K562 (cell line): ENCODE measurements around the gene IKZF3. TPM values are rescaled to one million over a fixed set of nuclear protein-coding genes. Genes with fewer than 3 reads are reported as not detected.

Source experiments
- ZNF436 ChIP-seq: fragments of 250-450, 450-650 bp; sonication (Bioruptor Pico); formaldehyde crosslinking; IDR thresholded peaks from 2 replicates; pipeline ENCODE4 v1.7.0; 2020; ENCODE audit warnings: mild to moderate bottlenecking
- polyA plus RNA-seq, 8 experiments: library from polyadenylated mRNA; depleted of rRNA in 4 of 8; stranded (reverse) in 5 of 8; unstranded in 3 of 8; fragments of >200 nt; fragmentation: Nextera tagmentation in 2 of 8; fragmentation: Illumina TruSeq in 1 of 8; extraction: Ambion mirVana in 2 of 8; extraction: Trizol in 1 of 8; gene quantifications; 2 replicates each; pipeline versions ENCODE4 v1.2.1 to v1.2.3, GENCODE V29; 2011 to 2014; ENCODE audit warnings: inconsistent platforms in 1 of 8, missing spikeins in 1 of 8
- total RNA-seq, 7 experiments: library from RNA; depleted of rRNA in 6 of 7; stranded (reverse); fragments of >200 nt in 6 of 7; fragmentation: Illumina TruSeq in 2 of 7; extraction: Trizol in 2 of 7; gene quantifications; 2 replicates each; pipeline versions ENCODE4 v1.2.1 to v1.2.3, GENCODE V29; 2011 to 2021; ENCODE audit warnings: low replicate concordance in 1 of 7
- TF ChIP-seq, protein P1 (sequence below), 2 experiments: fragments of 450-650 bp; IDR thresholded peaks; 2 replicates each; pipeline ENCODE4 v1.6.1; 2016; ENCODE audit warnings: mild to moderate bottlenecking in 2 of 2, borderline replicate concordance in 1 of 2, low read depth in 1 of 2, moderate library complexity in 1 of 2

IKZF3 gene
- total and polyA plus RNA-seq, 9 of the 15 experiments (the other 6 are each of a cell fraction or from before 2014, with no cell fraction given): 0.06 to 1.6 (median 0.62) TPM

DNA sequence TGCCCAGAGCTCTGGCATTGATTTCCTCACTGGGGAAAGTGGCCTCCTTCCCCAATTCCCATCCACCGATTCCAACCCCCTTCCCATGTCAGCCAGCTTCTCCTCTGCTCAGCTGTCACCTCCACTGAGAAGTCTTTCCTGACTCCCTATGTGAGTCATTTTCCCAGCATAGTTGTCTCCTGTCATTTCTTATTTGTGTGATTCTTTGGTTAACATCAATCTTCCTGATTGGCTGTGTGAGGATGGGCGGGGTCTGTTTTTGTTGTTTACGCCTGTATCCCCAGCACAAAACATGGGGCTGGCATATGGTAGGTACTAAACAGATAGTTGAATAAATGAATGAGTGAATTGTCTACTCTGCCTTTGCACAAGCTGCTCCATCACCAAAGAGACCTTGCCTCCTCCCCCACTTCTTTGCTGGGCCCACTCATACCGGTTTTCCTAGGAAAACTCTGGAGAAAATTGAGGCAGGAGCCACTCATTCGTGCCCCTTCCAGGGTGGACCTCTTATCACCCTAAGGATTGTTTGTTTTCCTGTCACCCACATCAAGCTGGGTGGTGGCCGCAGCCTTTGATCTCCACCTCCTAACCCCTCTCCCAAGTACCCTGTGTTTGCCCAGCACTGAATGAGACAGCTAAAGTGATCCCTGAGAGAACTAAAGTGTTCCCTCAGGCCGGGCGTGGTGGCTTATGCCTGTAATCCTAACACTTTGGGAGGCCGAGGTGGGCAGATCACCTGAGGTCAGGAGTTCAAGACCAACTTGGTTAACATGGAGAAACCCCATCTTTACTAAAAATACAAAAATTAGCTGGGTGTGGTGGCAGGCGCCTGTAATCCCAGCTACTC lies 127.6 kb downstream of the IKZF3 start (continued):
- TF ChIP-seq, protein P1, sequence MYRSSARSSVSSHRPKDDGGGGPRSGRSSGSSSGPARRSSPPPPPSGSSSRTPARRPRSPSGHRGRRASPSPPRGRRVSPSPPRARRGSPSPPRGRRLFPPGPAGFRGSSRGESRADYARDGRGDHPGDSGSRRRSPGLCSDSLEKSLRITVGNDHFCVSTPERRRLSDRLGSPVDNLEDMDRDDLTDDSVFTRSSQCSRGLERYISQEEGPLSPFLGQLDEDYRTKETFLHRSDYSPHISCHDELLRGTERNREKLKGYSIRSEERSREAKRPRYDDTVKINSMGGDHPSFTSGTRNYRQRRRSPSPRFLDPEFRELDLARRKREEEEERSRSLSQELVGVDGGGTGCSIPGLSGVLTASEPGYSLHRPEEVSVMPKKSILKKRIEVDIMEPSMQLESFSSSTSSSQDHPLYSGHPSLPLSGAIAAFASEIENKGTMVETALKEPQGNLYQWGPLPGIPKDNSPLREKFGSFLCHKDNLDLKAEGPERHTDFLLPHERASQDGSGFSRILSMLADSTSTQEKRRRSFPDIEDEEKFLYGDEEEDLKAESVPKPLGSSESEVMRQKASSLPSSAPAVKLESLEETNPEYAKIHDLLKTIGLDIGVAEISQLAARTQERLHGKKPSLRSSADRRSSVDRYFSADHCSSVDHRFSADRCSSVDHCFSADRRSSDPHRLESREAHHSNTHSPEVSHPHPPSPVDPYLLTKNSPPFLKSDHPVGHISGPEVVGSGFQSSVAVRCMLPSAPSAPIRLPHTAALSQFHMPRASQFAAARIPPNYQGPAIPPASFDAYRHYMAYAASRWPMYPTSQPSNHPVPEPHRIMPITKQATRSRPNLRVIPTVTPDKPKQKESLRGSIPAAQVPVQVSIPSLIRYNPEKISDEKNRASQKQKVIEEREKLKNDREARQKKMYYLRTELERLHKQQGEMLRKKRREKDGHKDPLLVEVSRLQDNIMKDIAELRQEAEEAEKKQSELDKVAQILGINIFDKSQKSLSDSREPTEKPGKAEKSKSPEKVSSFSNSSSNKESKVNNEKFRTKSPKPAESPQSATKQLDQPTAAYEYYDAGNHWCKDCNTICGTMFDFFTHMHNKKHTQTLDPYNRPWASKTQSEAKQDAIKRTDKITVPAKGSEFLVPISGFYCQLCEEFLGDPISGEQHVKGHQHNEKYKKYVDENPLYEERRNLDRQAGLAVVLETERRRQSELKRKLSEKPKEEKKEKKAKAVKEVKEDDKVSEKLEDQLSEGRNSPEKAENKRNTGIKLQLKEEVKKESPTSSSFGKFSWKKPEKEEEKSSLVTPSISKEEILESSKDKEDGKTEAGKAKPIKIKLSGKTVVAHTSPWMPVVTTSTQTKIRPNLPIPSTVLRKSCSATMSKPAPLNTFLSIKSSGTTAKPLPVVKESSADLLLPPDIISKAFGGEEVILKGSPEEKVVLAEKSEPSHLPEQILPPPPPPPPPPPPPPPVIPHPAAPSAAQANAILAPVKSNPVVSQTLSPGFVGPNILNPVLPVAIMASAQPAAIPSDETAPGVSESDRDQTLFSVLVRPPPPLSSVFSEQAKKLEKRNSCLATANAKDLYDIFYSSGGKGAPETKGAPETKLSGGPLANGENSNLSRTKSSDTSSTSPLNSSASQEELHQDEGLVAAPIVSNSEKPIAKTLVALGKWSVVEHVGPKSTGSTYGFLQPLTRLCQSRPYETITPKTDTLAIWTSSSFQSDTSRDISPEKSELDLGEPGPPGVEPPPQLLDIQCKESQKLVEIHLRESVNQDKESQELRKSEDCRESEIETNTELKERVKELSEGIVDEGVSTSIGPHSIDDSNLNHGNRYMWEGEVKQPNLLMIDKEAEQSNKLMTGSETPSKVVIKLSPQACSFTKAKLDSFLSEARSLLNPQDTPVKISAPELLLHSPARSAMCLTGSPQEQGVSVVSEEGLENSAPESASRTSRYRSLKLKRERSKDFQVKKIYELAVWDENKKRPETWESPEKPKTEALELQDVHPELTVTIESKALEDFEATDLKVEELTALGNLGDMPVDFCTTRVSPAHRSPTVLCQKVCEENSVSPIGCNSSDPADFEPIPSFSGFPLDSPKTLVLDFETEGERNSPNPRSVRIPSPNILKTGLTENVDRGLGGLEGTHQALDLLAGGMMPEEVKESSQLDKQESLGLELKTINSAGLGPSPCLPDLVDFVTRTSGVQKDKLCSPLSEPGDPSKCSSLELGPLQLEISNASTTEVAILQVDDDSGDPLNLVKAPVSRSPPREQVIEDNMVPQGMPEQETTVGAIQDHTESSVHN (IDR thresholded peaks at IDR 0.05; ENCODE audit: borderline replicate concordance in 1 of 2, low read depth in 1 of 2): no peak
- no peak for TF ChIP-seq ZNF436 (CRISPR knock-in tag)
- TF ChIP-seq, all 486 proteins: peak for 8
